Skeletal muscle cell (primary cell): ENCODE results near the gene BACH2.
"Not testable (repeated sequence)": the region's sequence is repeated elsewhere in the genome, so short reads cannot be mapped to it uniquely, and the experiment has no call there.

ENCODE experiments used
- DNase-seq: peaks from one replicate; pipeline ENCODE4 v3.0.0-alpha.2; 2010; ENCODE audit warnings: low read depth
- H3K4me3 ChIP-seq: 2 replicates; pipeline ENCODE4 v1.5.1; 2011; ENCODE audit warnings: low read depth, mild to moderate bottlenecking, control low read depth, low read length, moderate library complexity

Gene BACH2

GRCh38 chr6:90285042-90285481, 11.6 kb downstream of the BACH2 start:
- H3K4me3 ChIP-seq, result no peak overlapping the region

GRCh38 chr6:90284236-90285041, 12.2 kb downstream of the BACH2 start:
- peak overlapping the region; percentile 23 for H3K4me3 ChIP-seq
- DNase-seq, result peak; percentile 83

More at GRCh38 chr6:90285042-90285481, 11.6 kb downstream of the BACH2 start:
- no peak for DNase-seq

DNA sequence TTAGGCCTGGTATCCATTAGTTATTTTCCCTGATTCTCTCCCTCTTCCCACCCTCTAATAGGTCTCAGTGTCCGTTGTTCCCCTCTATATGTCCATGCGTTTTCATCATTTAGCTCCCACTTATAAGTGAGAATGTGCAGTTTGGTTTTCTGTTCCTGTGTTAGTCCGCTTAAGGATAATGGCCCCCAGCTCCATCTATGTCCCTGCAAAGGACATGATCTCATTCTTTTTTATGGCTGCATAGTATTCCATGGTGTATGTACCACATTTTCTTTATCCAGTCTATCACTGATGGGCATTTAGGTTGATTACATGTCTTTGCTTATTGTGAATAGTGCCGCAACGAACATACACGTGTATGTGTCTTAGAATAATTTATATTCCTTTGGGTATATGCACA, 14.4 kb downstream of the BACH2 start:
- not testable (repeated sequence) for H3K4me3 ChIP-seq, DNase-seq

DNA sequence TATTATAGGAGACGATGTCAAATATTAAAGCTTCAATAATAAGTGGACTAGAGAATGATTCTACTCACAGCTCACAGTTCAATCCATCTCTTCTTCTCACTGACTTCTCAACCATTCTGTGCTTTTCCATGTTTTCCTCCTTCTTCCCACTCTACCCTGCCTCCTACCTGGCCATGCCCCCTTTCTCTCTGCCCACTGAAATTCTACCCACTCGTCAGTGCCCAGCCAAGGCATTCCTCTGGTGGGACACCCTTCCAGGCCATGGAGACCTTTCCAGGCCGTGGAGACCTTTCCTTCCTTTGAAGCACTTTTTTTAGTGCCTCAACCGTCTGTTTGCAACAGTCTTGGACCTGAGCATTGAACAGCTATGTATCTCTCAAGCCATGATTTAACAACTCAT, 18.5 kb downstream of the BACH2 start:
- no peak for DNase-seq
- H3K4me3 ChIP-seq, result no peak overlapping the region

DNA sequence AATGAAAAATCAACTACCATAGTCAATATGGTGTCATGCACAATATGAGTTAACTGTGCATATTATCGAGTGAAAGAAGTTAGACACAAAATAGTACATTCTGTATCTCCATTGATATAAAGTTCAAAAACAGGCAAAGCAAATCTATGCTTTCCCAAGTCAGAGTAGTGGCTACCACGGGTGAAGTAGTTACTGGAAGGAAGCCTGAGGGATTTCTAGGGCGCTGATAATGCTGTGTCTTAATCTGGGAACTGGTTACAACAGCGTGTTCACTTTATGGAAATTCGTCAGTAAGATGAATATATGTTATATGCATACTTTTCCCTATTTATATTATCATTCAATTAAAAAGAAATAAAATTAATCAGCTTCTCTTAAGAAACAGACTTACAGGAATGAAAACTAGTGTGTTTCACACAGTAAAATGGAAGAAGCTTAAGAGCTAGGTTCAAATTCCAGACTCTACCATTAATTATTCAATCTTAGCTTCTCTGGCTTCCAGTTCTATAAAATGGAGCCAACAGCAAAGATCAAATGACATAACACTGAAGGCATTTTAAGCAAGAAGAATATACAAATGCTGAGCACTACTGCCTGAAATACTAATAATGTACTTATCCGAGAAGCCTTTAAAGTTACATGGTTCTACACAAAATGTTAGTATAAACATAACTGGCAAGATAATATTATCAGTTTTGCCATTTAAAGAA, 19.2 kb downstream of the BACH2 start:
- no peak overlapping the region for H3K4me3 ChIP-seq
- DNase-seq, result no peak

DNA sequence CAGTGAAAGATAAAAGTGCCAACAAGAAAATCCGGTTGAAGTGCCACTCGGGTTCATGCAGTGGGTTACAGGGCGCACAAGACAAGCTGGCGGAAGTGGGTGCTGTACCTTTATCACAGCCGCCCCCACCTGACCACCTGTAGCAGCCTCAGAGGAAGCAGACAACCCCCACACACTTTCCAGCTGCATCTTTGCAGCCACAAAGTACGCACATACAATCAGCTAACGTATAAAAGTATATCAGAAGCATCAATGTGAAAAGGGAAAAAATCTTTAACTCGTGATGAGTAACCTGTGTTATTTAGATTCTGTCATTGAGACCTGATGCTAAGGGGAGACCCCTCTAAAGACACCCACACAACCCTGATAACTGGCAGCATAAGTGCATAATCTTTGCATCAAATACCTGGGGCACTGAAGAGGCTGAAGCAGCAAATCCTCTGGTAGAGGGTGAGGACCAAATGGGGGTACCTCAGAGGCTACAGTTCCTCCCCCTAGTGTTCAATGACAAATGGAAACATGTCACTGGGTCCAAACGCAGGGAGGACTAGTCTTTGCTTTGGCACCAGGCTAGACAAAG, 22.1 kb downstream of the BACH2 start:
- no peak overlapping the region for H3K4me3 ChIP-seq
- DNase-seq, result no peak

DNA sequence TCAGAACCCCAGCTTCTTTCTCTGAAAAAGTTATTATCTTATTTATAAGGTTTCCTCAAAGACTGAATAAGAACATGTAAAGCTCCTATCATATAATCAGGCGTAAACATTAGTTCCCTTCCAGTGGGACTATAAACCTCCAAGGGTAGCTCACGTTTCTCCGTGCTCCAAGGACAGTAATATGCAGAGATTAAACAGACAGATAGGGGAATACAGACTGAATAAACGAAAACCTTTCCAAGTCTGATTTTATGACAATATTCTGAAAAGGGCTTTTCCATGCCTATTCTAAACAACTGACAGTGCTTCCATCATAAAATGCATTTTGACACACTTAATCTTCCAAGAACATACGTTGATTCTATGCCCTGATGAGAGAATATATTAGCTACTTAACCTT, 22.8 kb downstream of the BACH2 start:
- DNase-seq, result no peak
- H3K4me3 ChIP-seq, result no peak overlapping the region

GRCh38 chr6:90272895-90273294, 23.7 kb downstream of the BACH2 start:
- no peak for DNase-seq

DNA sequence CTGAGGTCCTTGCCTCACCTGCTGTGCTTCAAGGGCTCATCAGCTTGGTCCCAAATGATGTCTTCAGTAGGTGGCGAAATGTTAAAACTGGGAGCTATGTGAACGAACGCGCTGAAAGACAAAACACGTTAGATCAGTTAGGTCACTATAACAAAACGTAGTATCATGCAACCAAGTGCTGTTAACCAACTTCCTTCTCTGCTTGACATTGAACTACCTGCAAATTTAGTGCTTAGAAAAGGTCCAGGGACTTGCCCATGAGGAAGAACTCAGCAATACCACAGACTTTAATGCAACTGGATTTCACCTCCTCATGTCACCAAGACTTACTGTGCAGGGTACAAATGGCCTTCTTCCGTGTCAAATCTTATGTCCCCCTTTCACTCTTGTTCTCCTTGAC, 24.8 kb downstream of the BACH2 start:
- DNase-seq, result no peak
- no peak overlapping the region for H3K4me3 ChIP-seq

More at GRCh38 chr6:90272895-90273294, 23.7 kb downstream of the BACH2 start:
- H3K4me3 ChIP-seq, result no peak overlapping the region

GRCh38 chr6:90269334-90269733, 27.3 kb downstream of the BACH2 start:
- no peak overlapping the region for H3K4me3 ChIP-seq
- no peak for DNase-seq

GRCh38 chr6:90268178-90268577, 28.5 kb downstream of the BACH2 start:
- no peak overlapping the region for H3K4me3 ChIP-seq
- DNase-seq, result no peak

GRCh38 chr6:90266905-90267621, 29.6 kb downstream of the BACH2 start:
- H3K4me3 ChIP-seq, result no peak overlapping the region
- DNase-seq, result no peak

DNA sequence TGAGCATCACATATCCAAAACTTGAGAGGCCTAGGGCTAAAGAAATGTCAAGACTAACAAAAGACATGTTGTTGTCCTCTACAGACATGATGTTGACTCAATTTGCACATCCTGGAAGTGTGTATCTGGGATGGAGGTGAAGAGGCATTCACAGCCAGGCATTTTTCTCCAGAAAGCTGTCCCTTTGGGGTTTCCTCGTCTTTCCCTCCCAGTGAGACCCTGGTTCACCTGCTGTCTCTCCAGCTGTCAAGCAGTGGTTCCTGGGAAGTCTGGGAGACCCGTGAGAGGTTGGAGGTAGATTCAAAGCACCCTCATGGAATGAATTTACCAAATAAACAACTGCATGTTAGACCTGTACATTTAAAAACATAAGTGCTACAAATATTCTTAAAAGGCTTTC, 32.1 kb downstream of the BACH2 start:
- no peak for DNase-seq
- no peak overlapping the region for H3K4me3 ChIP-seq

DNA sequence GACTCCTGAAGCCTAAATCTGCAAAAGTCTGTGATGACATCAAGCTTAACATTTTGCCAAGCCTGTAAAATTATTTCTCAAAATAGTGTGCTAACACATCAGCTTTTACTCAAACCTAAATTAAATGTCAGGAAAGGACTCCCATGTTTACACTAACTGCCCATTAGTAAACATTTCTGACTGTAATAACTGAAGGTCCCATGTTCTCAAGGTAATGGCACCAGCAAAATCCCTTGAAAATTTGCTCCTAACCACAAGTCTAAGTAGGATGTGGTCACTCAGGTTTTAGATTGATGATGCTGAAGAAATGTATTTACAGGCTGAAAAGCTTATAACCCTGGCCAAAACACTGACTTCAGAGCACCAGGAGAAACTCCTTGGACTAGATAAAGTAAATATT, 33.0 kb downstream of the BACH2 start:
- no peak overlapping the region for H3K4me3 ChIP-seq
- no peak for DNase-seq

- no peak for DNase-seq
- H3K4me3 ChIP-seq, result no peak overlapping the region
Observed at GRCh38 chr6:90261801-90262200, 34.8 kb downstream of the BACH2 start.

- DNase-seq, result no peak
- no peak overlapping the region for H3K4me3 ChIP-seq
Observed at GRCh38 chr6:90257486-90257738, 39.2 kb downstream of the BACH2 start.

GRCh38 chr6:90256698-90257485, 39.8 kb downstream of the BACH2 start:
- H3K4me3 ChIP-seq, result no peak overlapping the region
- peak; percentile 56 for DNase-seq

DNA sequence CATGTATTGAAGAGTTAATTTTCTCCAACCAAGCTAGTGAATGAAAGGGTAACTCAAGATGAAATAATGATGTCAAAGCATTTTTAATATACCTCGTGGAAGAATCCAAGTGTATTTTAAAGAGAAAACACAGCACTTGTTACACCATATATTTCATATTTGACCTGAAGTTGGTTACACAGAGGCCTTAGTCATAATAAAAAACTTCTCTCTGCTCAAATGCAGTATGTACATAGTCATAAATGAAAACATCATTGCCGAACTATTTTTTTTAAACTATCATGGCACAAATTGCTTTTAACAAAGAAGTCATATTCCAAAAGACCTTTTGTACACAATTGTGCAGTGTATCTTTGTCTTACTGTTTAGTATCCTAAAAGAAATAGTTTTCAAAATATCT, 43.0 kb downstream of the BACH2 start:
- DNase-seq, result no peak
- no peak overlapping the region for H3K4me3 ChIP-seq

GRCh38 chr6:90251295-90251992, 45.2 kb downstream of the BACH2 start:
- no peak for DNase-seq
- no peak overlapping the region for H3K4me3 ChIP-seq
